GM18502 (cell line): ENCODE results near the gene L3MBTL4.

Experiments
- ATAC-seq: cut with Tn5 transposase; IDR thresholded peaks from one replicate; pipeline ENCODE4 v1.9.1; 2021; ENCODE audit warnings: mild to moderate bottlenecking; ENCODE audit not compliant: unreplicated experiment, poor library complexity

L3MBTL4 gene

GRCh38 chr18:5975111-5976002, 439.4 kb downstream of the L3MBTL4 start:
- peak; percentile 67 for ATAC-seq

- ATAC-seq = no peak
Observed at GRCh38 chr18:5974696-5975095, 440.0 kb downstream of the L3MBTL4 start.

- ATAC-seq = no peak
Observed at GRCh38 chr18:5973099-5973498, 441.6 kb downstream of the L3MBTL4 start.

GRCh38 chr18:5972298-5972697, 442.4 kb downstream of the L3MBTL4 start:
- peak; percentile 60 for ATAC-seq

GRCh38 chr18:5969989-5970403, 444.7 kb downstream of the L3MBTL4 start:
- no peak for ATAC-seq

GRCh38 chr18:5969355-5969988, 445.2 kb downstream of the L3MBTL4 start:
- no peak for ATAC-seq

- ATAC-seq = no peak
Observed at GRCh38 chr18:5967666-5968065, 447.0 kb downstream of the L3MBTL4 start.

GRCh38 chr18:5967007-5967406, 447.7 kb downstream of the L3MBTL4 start:
- ATAC-seq = no peak

- ATAC-seq = no peak
Observed at GRCh38 chr18:5966514-5966913, 448.2 kb downstream of the L3MBTL4 start.

- no peak for ATAC-seq
Observed at GRCh38 chr18:5964996-5965395, 449.7 kb downstream of the L3MBTL4 start.

- ATAC-seq = no peak
Observed at GRCh38 chr18:5964596-5964995, 450.1 kb downstream of the L3MBTL4 start.

GRCh38 chr18:5964108-5964507, 450.6 kb downstream of the L3MBTL4 start:
- ATAC-seq = no peak

- no peak for ATAC-seq
Observed at GRCh38 chr18:5963267-5963666, 451.4 kb downstream of the L3MBTL4 start.

GRCh38 chr18:5962362-5962761, 452.3 kb downstream of the L3MBTL4 start:
- no peak for ATAC-seq

GRCh38 chr18:5961828-5962150, 452.9 kb downstream of the L3MBTL4 start:
- ATAC-seq = no peak

GRCh38 chr18:5961097-5961827, 453.4 kb downstream of the L3MBTL4 start:
- no peak for ATAC-seq

- no peak for ATAC-seq
Observed at GRCh38 chr18:5958822-5959221, 455.9 kb downstream of the L3MBTL4 start.

GRCh38 chr18:5955861-5956260, 458.9 kb downstream of the L3MBTL4 start:
- ATAC-seq = no peak

GRCh38 chr18:5951515-5952091, 463.1 kb downstream of the L3MBTL4 start:
- ATAC-seq = no peak

- no peak for ATAC-seq
Observed at GRCh38 chr18:5948781-5949180, 465.9 kb downstream of the L3MBTL4 start.

GRCh38 chr18:5948237-5948636, 466.5 kb downstream of the L3MBTL4 start:
- no peak for ATAC-seq
